Measurements from ENCODE around the gene ZAR1L. TPM values are rescaled to one million over a fixed set of nuclear protein-coding genes. Genes with fewer than 3 reads are reported as not detected.

Gene ZAR1L
- total and polyA plus RNA-seq, 2 of the 4 experiments (the other 2 are of a cell fraction), result not detected

DNA sequence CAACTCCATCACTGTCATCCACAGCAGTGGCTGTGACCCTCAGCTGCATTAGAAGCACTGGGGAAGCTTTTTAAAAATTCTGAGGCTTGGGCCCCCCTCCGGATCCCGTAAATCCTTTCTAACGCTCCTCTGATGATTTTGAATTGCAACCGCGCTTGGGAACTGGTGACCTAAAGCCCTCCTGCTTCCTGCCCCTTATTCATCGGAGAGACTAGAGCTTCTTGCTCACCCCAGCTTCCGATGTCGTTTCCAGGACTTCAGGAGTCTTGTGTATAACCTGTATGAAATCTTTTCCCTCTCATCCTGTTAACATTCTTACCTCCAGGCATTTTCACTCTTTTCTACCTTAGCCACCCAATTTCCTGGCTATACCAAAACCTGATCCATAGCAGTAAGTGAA lies 14.8 kb downstream of the ZAR1L start:
- ATAC-seq (ENCODE audit: low read depth) (no peak), DNase-seq (no peak)
- Histone ChIP-seq H2BK20ac (ENCODE audit: low read depth, low read length) (no peak overlapping the region), H3K9me3 (ENCODE audit: control insufficient read depth, insufficient read depth, low read length) (no peaks in the 10 kb centered on the region), H4K91ac (ENCODE audit: insufficient read depth, low read depth, low read length) (no peak overlapping the region), H3K4me2 (ENCODE audit: low read depth, low read length) (no peak overlapping the region), H3K4me3 (ENCODE audit: insufficient read depth, low read depth, low read length) (no peak overlapping the region), H3K18ac (ENCODE audit: low read depth, low read length) (no peak overlapping the region), H3K79me1 (ENCODE audit: low read depth in 1 of 2, low read length in 2 of 2) (no peaks in the 10 kb centered on the region), H4K5ac (ENCODE audit: low read depth, low read length) (no peak overlapping the region), H2AFZ (replicated peaks; ENCODE audit: low read length, poor library complexity) (no peak overlapping the region), H4K20me1 (ENCODE audit: insufficient read depth, low read length) (no peaks in the 10 kb centered on the region), H3K56ac (ENCODE audit: extremely low read depth, insufficient read depth, low read length) (no peak overlapping the region), H2AK9ac (replicated peaks; ENCODE audit: low read depth, low read length, poor library complexity) (no peak overlapping the region), H3K9me1 (ENCODE audit: insufficient read depth, low read length) (no peaks in the 10 kb centered on the region), H3K14ac (replicated peaks; ENCODE audit: low read depth, low read length) (no peak overlapping the region), H3K4ac (ENCODE audit: low read depth, low read length) (no peak overlapping the region), H3K9ac (ENCODE audit: low read depth, low read length) (no peak overlapping the region), H3K27ac (ENCODE audit: insufficient read depth, low read length) (no peak overlapping the region), H2BK15ac (ENCODE audit: low read depth, low read length) (no peak overlapping the region), H3K36me3 (ENCODE audit: control insufficient read depth, insufficient read depth, low read length) (no peaks in the 10 kb centered on the region), H4K8ac (ENCODE audit: low read depth in 2 of 2, low read length in 2 of 2) (no peak overlapping the region), H3K23ac (ENCODE audit: low read depth, low read length) (no peak overlapping the region), H2BK120ac (ENCODE audit: low read depth, low read length) (no peak overlapping the region), H3K4me1 (ENCODE audit: control insufficient read depth, insufficient read depth, low read length) (no peaks in the 10 kb centered on the region), H2BK5ac (ENCODE audit: low read depth, low read length, poor library complexity, severe bottlenecking) (no peak overlapping the region), H3K27me3 (ENCODE audit: control insufficient read depth, insufficient read depth, low read length) (peaks cover 3% of the 10 kb centered on the region), H2AK5ac (ENCODE audit: low read depth, low read length) (no peak overlapping the region)
- TF ChIP-seq RFX5 (IDR thresholded peaks at IDR 0.05; ENCODE audit: low read depth, low read length), result no peak
- TF ChIP-seq CHD1 (IDR thresholded peaks at IDR 0.05; ENCODE audit: low read depth, low read length), result no peak
- TF ChIP-seq BHLHE40 (IDR thresholded peaks at IDR 0.05; ENCODE audit: low read depth, low read length), result no peak
- no peak for TF ChIP-seq POLR2A (IDR thresholded peaks at IDR 0.05; ENCODE audit: low read depth, low read length)
- TF ChIP-seq SMC3 (IDR thresholded peaks at IDR 0.05; ENCODE audit: low read depth, low read length), result no peak
- no peak for TF ChIP-seq NFE2L2 (IDR thresholded peaks at IDR 0.05; ENCODE audit: low read depth, low read length)
- TF ChIP-seq, protein P1, sequence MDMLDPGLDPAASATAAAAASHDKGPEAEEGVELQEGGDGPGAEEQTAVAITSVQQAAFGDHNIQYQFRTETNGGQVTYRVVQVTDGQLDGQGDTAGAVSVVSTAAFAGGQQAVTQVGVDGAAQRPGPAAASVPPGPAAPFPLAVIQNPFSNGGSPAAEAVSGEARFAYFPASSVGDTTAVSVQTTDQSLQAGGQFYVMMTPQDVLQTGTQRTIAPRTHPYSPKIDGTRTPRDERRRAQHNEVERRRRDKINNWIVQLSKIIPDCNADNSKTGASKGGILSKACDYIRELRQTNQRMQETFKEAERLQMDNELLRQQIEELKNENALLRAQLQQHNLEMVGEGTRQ (IDR thresholded peaks at IDR 0.05; ENCODE audit: low read depth, low read length), result no peak
- TF ChIP-seq MAZ (IDR thresholded peaks at IDR 0.05; ENCODE audit: borderline replicate concordance, low read depth, low read length), result no peak
- TF ChIP-seq, protein P2, sequence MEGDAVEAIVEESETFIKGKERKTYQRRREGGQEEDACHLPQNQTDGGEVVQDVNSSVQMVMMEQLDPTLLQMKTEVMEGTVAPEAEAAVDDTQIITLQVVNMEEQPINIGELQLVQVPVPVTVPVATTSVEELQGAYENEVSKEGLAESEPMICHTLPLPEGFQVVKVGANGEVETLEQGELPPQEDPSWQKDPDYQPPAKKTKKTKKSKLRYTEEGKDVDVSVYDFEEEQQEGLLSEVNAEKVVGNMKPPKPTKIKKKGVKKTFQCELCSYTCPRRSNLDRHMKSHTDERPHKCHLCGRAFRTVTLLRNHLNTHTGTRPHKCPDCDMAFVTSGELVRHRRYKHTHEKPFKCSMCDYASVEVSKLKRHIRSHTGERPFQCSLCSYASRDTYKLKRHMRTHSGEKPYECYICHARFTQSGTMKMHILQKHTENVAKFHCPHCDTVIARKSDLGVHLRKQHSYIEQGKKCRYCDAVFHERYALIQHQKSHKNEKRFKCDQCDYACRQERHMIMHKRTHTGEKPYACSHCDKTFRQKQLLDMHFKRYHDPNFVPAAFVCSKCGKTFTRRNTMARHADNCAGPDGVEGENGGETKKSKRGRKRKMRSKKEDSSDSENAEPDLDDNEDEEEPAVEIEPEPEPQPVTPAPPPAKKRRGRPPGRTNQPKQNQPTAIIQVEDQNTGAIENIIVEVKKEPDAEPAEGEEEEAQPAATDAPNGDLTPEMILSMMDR (conservative IDR thresholded peaks at IDR 0.05; ENCODE audit: low read depth, low read length), result no peak
- TF ChIP-seq RCOR1 (IDR thresholded peaks at IDR 0.05; ENCODE audit: insufficient replicate concordance, low read length), result no peak
- TF ChIP-seq, protein P3, sequence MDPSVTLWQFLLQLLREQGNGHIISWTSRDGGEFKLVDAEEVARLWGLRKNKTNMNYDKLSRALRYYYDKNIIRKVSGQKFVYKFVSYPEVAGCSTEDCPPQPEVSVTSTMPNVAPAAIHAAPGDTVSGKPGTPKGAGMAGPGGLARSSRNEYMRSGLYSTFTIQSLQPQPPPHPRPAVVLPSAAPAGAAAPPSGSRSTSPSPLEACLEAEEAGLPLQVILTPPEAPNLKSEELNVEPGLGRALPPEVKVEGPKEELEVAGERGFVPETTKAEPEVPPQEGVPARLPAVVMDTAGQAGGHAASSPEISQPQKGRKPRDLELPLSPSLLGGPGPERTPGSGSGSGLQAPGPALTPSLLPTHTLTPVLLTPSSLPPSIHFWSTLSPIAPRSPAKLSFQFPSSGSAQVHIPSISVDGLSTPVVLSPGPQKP (IDR thresholded peaks at IDR 0.05; ENCODE audit: borderline replicate concordance, low read depth, low read length), result no peak
- no peak for TF ChIP-seq MAFK (IDR thresholded peaks at IDR 0.05; ENCODE audit: low read depth, low read length)
- no peak for TF ChIP-seq CEBPB (IDR thresholded peaks at IDR 0.05; ENCODE audit: low read depth, low read length)
- no peak for TF ChIP-seq RAD21 (IDR thresholded peaks at IDR 0.05; ENCODE audit: low read length)
- TF ChIP-seq FOS (IDR thresholded peaks at IDR 0.05; ENCODE audit: low read depth, low read length), result no peak
- in situ Hi-C loops (cut with MboI; ENCODE audit: low sequenced_read_pairs) (no loop called here), intact Hi-C loops (cut with micrococcal nuclease) (no loop called here), dilution Hi-C loops (cut with HindIII; ENCODE audit: low sequenced_read_pairs, unreplicated experiment) (no loop called here)
- no TSS peak for BruUV-seq (replicated peaks)
- CTCF ChIA-PET, result no interaction called here
- POLR2A ChIA-PET (ENCODE audit: unreplicated experiment), result no interaction called here
- WGBS, 2 experiments (ENCODE audit: extremely low coverage in 2 of 2, insufficient read length in 1 of 2), result 60% methylated on average over 5 of the region's 8 CpGs; no CpG with 5 or more reads in 1 of the 2 experiments
